ENCODE data around the gene DYSF. TPM values are rescaled to one million over a fixed set of nuclear protein-coding genes. Genes with fewer than 3 reads are reported as not detected.

Gene DYSF
- total RNA-seq, 4 donors from 2014 or later, result 0.93 to 3.2 (median 2.8) TPM

DNA sequence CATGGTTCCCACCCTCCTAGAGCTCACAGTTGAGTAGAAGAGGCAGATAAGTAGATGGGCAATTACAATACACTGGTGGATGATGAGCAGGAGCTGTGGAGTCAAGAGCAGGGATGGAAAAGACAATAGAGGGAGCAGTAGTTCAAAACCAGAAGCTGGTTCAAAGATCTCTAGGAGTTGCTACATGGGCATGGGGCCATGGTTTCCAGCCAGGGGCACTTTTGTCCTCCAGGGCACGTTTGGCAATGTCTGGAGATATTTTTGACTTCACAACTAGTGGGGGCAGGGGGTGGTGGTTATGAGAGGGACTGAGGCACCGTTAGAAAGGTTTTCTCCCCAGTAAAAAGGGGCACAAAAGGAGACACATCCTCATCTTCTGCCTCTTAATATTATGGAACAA is 236.0 kb downstream of the DYSF start:
- TF ChIP-seq CTCF (IDR thresholded peaks at IDR 0.05) (no peak), POLR2A (IDR thresholded peaks at IDR 0.05) (no peak)
- peak in 1 of 2 donors; percentile 25 for DNase-seq (ENCODE audit: low spot score in 2 of 2)
- intact Hi-C loops (cut with DNase I; ENCODE audit: low total_unique reads), result no loop called here
- H3K4me3 ChIP-seq (ENCODE audit: low read depth, poor library complexity, severe bottlenecking), result no peak overlapping the region
- 66 to 90% methylated on average over 2 of the region's 2 CpGs for WGBS, 2 donors

DNA sequence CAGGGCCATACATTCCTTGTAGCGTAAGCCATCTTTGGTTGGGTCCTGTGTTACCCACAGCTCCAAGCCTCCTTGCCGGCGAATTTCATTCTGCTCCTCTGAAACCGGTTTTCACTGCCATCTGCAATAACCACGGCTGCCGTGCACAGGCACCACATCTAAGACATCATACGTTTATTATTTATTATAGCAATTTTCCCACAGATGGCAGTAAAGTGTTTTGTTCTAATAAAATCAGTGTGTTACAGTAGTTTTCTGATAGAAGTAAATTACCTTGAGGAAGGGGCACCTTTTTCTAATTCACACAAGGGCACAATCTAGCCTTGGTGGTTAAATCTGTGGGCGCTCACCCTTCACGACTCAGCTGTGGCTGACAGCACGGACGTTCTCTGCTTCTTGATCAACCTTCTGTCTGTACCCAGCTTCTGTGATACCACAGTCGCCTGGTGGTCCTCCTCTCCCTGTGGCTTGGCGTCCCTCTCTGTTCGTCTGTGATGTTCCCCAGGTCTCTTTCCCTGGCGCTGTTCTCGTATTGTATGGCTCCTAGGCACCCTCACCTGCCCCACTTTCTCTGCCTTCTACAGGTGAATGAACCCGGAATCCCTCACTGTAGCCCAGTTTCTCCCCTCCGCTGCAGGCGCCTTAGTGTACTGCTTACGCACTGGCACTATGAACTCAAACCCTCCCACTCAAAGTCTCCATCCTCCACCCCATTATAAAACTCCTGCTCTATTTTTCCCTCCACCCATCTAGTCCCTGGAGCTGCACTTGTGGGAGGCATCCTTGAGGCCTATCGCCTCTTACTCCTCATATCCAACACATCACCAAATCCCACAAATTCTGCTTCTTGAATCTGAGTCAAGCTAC is 236.8 kb downstream of the DYSF start:
- WGBS, 2 donors, result 89 to 94% methylated on average over 21 of the region's 21 CpGs

DNA sequence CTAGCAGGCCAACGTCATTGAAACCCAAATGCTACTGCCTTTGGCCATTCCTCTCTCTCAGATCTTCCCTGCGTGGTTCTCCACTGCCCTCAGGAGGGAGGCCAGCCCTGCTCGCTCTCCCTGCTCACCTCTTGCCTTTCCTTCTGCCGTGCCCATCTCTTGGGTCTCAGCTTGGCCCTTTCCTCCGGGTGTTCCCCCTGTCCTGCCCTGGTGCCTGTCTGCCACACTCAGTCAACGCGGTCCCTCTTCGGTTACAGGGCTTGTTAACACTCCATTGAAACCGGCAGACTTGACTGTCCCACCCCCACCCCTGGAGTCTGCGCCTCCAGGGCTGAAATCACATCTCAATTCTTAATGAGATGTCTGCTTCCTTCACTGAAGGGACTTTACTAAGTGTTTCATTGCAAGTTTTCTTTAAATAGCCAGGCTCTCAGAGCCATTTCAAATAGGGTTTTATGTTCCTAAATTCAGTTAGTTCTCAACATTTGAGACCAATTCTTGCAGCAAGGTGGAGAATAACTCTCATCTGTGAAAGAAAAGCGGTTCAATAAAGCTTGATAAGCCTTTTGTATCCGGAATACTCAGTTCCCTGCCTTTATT is 237.6 kb downstream of the DYSF start:
- WGBS, 2 donors, result 81 to 83% methylated on average over 12 of the region's 12 CpGs
- intact Hi-C loops (cut with DNase I; ENCODE audit: low total_unique reads), result no loop called here
- DNase-seq (ENCODE audit: low spot score in 2 of 2), result peak in 1 of 2 donors; percentile 83

More for the DNA sequence above, 236.8 kb downstream of the DYSF start:
- peak in 1 of 2 donors; percentile 61 for DNase-seq (ENCODE audit: low spot score in 2 of 2)
- intact Hi-C loops (cut with DNase I; ENCODE audit: low total_unique reads), result no loop called here
- TF ChIP-seq CTCF (IDR thresholded peaks at IDR 0.05) (no peak), POLR2A (IDR thresholded peaks at IDR 0.05) (no peak)
- no peak overlapping the region for H3K4me3 ChIP-seq (ENCODE audit: low read depth, poor library complexity, severe bottlenecking)

DNA sequence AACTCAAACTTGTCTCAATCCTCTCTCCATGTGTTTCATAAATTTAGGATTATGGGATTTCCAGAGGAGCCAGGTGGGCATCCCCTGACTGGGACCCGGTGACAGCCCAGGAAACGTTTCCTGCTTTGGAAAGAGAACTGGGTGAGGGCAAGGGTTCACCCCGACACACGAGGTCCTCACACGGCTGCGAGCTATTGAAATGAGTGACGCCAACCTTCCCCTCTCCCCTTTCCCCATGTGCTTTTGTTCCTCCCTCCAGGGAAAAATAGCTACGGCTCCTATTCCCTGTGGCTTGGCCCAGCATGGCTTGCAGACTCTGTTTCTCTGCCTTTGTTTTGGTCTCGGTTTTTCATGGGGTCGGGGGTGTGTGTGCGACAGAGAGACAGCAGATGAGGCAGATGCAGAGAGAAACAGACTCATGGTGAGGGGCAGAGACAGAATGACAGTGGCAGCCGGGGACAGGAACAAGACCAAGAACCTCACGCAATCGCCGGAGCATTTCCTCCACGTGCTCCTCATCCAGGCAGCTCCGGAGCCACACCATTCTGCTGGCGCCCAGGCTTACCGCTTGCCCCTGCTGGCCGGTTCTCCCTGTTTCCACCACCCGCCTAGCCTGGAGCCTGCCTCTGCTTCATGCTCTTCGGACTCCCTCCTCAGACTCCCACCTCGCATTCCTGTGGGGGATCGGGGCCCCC is 238.5 kb downstream of the DYSF start:
- intact Hi-C loops (cut with DNase I; ENCODE audit: low total_unique reads), result no loop called here
- peak in 1 of 2 donors; percentile 87 for DNase-seq (ENCODE audit: low spot score in 2 of 2)
- no peak overlapping the region for H3K4me3 ChIP-seq (ENCODE audit: low read depth, poor library complexity, severe bottlenecking)
- 51 to 68% methylated on average over 24 of the region's 24 CpGs for WGBS, 2 donors
- no peak for TF ChIP-seq CTCF (IDR thresholded peaks at IDR 0.05)
- TF ChIP-seq POLR2A (IDR thresholded peaks at IDR 0.05), result no peak

More for the DNA sequence above, 237.6 kb downstream of the DYSF start:
- no peak overlapping the region for H3K4me3 ChIP-seq (ENCODE audit: low read depth, poor library complexity, severe bottlenecking)
- no peak for TF ChIP-seq CTCF (IDR thresholded peaks at IDR 0.05)
- no peak for TF ChIP-seq POLR2A (IDR thresholded peaks at IDR 0.05)

DNA sequence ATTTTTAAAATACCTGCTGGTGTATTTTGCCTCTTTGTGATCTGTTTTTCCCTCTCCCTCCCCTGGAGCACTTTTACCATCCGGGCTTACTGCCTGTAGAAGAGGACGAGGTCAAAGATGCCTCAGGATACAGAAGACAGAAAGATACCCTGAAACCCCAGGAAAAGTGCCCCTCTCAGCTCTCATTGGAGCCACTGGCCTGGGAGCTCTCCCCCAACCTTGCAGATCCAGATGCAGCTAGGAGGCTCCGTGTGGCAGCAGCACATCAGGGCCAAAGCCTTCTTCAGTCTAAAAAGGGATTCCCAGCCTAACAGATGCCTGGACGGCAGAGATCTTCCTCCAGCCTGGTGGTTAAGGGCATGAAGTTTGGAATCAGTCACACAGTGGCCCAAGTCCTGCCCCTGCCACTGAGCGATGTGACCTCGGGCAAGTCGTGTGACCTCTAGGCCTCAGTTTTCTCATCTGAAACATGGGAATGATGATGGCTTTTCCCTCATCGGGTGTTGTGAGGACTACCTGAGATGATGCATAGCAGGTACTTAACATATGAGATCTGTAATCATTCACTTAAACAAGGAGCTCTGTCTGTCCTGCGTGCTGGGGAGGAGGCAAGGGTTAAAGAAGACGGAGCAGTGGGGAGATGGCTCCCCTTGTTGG is 239.4 kb downstream of the DYSF start:
- intact Hi-C loops (cut with DNase I; ENCODE audit: low total_unique reads), result no loop called here
- DNase-seq (ENCODE audit: low spot score in 2 of 2), result peak in 1 of 2 donors; percentile 66
- no peak for TF ChIP-seq CTCF (IDR thresholded peaks at IDR 0.05)
- no peak for TF ChIP-seq POLR2A (IDR thresholded peaks at IDR 0.05)
- H3K4me3 ChIP-seq (ENCODE audit: low read depth, poor library complexity, severe bottlenecking), result no peak overlapping the region
- 82 to 84% methylated on average over 10 of the region's 10 CpGs for WGBS, 2 donors

All from lower leg skin (tissue), 4 donors.